Endothelial cell of umbilical vein (primary cell): Measurements from ENCODE around the gene POU3F3. TPM values are rescaled to one million over a fixed set of nuclear protein-coding genes. Genes with fewer than 3 reads are reported as not detected.

Experiments used
- BruUV-seq: library from RNA; stranded (reverse); fragments of 400-500 nt; replicated peaks from 2 replicates; lab custom pipeline; 2021; lab: Mats Ljungman, UMichigan
- CTCF ChIA-PET: fragments of 300-600, 350-600 bp; sonication (Branson Sonifier 250); formaldehyde crosslinking; loops from one replicate; lab custom pipeline; 2021; ENCODE audit warnings: antibody characterized with exemption, inconsistent platforms; lab: Charles Lee
- POLR2A ChIA-PET: fragments of 300-600, 350-600 bp; sonication (Branson Sonifier 250); formaldehyde crosslinking; loops from one replicate; lab custom pipeline; 2021; ENCODE audit warnings: antibody characterized with exemption, inconsistent platforms; lab: Charles Lee
- DNase-seq: peaks from one replicate; pipeline ENCODE4 v3.0.0-alpha.2; 2011; ENCODE audit warnings: low read depth, low spot score
- FAIRE-seq: peaks from 2 replicates; lab custom pipeline; 2011; peaks lifted over from hg19 to GRCh38; lab: Jason Lieb, UNC
- H2AFZ ChIP-seq: 2 replicates; pipeline ENCODE4 v1.6.0; 2012; ENCODE audit warnings: low read depth, low read length, control low read depth, inconsistent platforms
- H3K27ac ChIP-seq: 2 replicates; pipeline ENCODE4 v1.5.1; 2011; ENCODE audit warnings: low read depth, mild to moderate bottlenecking, control low read depth, low read length, moderate library complexity; ENCODE audit not compliant: insufficient read depth
- H3K27me3 ChIP-seq, 2 experiments: 2 replicates each; pipeline versions ENCODE4 v1.6.0 to v1.6.1; 2011; ENCODE audit warnings: low read length in 2 of 2, mixed read lengths in 1 of 2; ENCODE audit not compliant: control insufficient read depth in 2 of 2, insufficient read depth in 2 of 2
- H3K36me3 ChIP-seq, 2 experiments: 2 replicates in 1 of 2; 3 replicates in 1 of 2; pipeline ENCODE4 v1.5.1; 2011; ENCODE audit warnings: low read length in 2 of 2, mild to moderate bottlenecking in 1 of 2, moderate library complexity in 1 of 2; ENCODE audit not compliant: control insufficient read depth in 2 of 2, insufficient read depth in 2 of 2; ENCODE audit errors: extremely low read depth in 1 of 2
- H3K4me1 ChIP-seq: 3 replicates; pipeline ENCODE4 v1.5.1; 2011; ENCODE audit warnings: mild to moderate bottlenecking, low read length; ENCODE audit not compliant: control insufficient read depth, insufficient read depth; ENCODE audit errors: extremely low read depth
- H3K4me2 ChIP-seq: 2 replicates; pipeline ENCODE4 v1.6.1; 2011; ENCODE audit warnings: low read length, control low read depth, mixed read lengths; ENCODE audit not compliant: insufficient read depth
- H3K4me3 ChIP-seq, 3 experiments: fragments of 200-600 bp in 1 of 3; sonication (generic), shearing (Covaris generic) in 1 of 3; replicated peaks in 1 of 3; 2 replicates each; pipeline ENCODE4 v1.5.1; 2011 to 2016; ENCODE audit warnings: control low read depth in 3 of 3, low read length in 3 of 3, mild to moderate bottlenecking in 2 of 3, inconsistent platforms in 1 of 3, low read depth in 1 of 3, moderate library complexity in 1 of 3; ENCODE audit not compliant: insufficient read depth in 1 of 3
- H3K79me2 ChIP-seq: 2 replicates; pipeline ENCODE4 v1.6.0; 2012; ENCODE audit warnings: low read length, inconsistent platforms; ENCODE audit not compliant: control insufficient read depth, insufficient read depth
- H3K9ac ChIP-seq: replicated peaks from 2 replicates; pipeline ENCODE3; 2011; ENCODE audit warnings: low read length, control low read depth; ENCODE audit not compliant: insufficient read depth; ENCODE audit errors: extremely low read depth
- H3K9me1 ChIP-seq: replicated peaks from 3 replicates; pipeline ENCODE4 v1.6.0; 2011; ENCODE audit warnings: mild to moderate bottlenecking, low read length; ENCODE audit not compliant: control insufficient read depth, insufficient read depth; ENCODE audit errors: extremely low read depth
- H3K9me3 ChIP-seq: replicated peaks from 2 replicates; pipeline ENCODE4 v1.5.1; 2012; ENCODE audit warnings: low read length, inconsistent platforms; ENCODE audit not compliant: control insufficient read depth, insufficient read depth
- H4K20me1 ChIP-seq: replicated peaks from 2 replicates; pipeline ENCODE3; 2011; ENCODE audit warnings: mild to moderate bottlenecking, low read length; ENCODE audit not compliant: control insufficient read depth, insufficient read depth; ENCODE audit errors: extremely low read depth
- CTCF ChIP-seq, 2 donors: IDR thresholded peaks; 1 replicate in 1 of 2; 2 replicates in 1 of 2; pipeline ENCODE4 v1.5.1; 2011; ENCODE audit warnings: low read length in 2 of 2, mild to moderate bottlenecking in 2 of 2, moderate library complexity in 2 of 2, control low read depth in 1 of 2, inconsistent platforms in 1 of 2, low read depth in 1 of 2; ENCODE audit not compliant: insufficient read depth in 1 of 2; ENCODE audit errors: extremely low read depth in 1 of 2
- EZH2 ChIP-seq: IDR thresholded peaks from 2 replicates; pipeline ENCODE4 v1.6.1; 2012; ENCODE audit warnings: borderline replicate concordance, low read depth, mild to moderate bottlenecking, moderate library complexity, low read length, inconsistent platforms; ENCODE audit not compliant: severe bottlenecking
- FOS ChIP-seq: IDR thresholded peaks from 2 replicates; pipeline ENCODE4 v1.6.1; 2011; ENCODE audit warnings: mild to moderate bottlenecking, low read length, moderate library complexity, borderline replicate concordance; ENCODE audit not compliant: insufficient read depth
- GATA2 ChIP-seq: IDR thresholded peaks from 2 replicates; pipeline ENCODE4 v1.7.0; 2011; ENCODE audit warnings: low read depth, mild to moderate bottlenecking, moderate library complexity, mixed read lengths, low read length; ENCODE audit not compliant: insufficient read length, insufficient read depth
- JUN ChIP-seq: IDR thresholded peaks from 2 replicates; pipeline ENCODE4 v1.6.1; 2011; ENCODE audit warnings: borderline replicate concordance, low read depth; ENCODE audit not compliant: insufficient read length, insufficient read depth
- MAX ChIP-seq: IDR thresholded peaks from 2 replicates; pipeline ENCODE4 v1.6.1; 2011; ENCODE audit not compliant: insufficient read depth, insufficient read length
- MYC ChIP-seq: IDR thresholded peaks from one replicate; pipeline ENCODE4 v1.6.1; 2011; ENCODE audit warnings: mild to moderate bottlenecking, low read depth, low read length
- POLR2A ChIP-seq: IDR thresholded peaks from 2 replicates; pipeline ENCODE4 v1.6.1; 2012; ENCODE audit warnings: low read depth, mild to moderate bottlenecking, control low read depth, low read length
- POLR2AphosphoS5 ChIP-seq: IDR thresholded peaks from 2 replicates; pipeline ENCODE4 v1.6.1; 2012; ENCODE audit warnings: low read depth, mild to moderate bottlenecking, control low read depth, low read length, moderate library complexity; ENCODE audit not compliant: insufficient read depth
- dilution Hi-C: fragments of 300-500 bp; cut with MboI; formaldehyde crosslinking; loops from one replicate; pipeline ENCODE4 v1.15.0; 2019; ENCODE audit warnings: low sequenced_read_pairs; ENCODE audit not compliant: extremely low pct_ligation_motif_present
- intact Hi-C: fragments of 100-400 bp; cut with micrococcal nuclease; formaldehyde crosslinking; loops from one replicate; pipeline ENCODE4 v1.10.0; 2022
- polyA plus RNA-seq, 4 experiments: library from polyadenylated mRNA; depleted of rRNA in 3 of 4; stranded (reverse) in 3 of 4; unstranded in 1 of 4; fragments of >200 nt; gene quantifications; 2 replicates each; pipeline versions ENCODE4 v1.2.1 to v1.2.3, GENCODE V29; 2011 to 2012; ENCODE audit warnings: missing spikeins in 1 of 4
- total RNA-seq: library from RNA; stranded (reverse); gene quantifications from 2 replicates; pipeline ENCODE4 v1.2.3, GENCODE V29; 2021

Gene POU3F3
- total and polyA plus RNA-seq, 2 donors (not counting 3 experiments of a cell fraction or from before 2014, with no cell fraction given): not detected

GRCh38 chr2:104891145-104891544 is 37.2 kb downstream of the POU3F3 start:
- POLR2A ChIA-PET: no interaction called here
- H3K4me1 ChIP-seq: no peaks in the 10 kb centered on the region
- no peak overlapping the region for H2AFZ ChIP-seq
- H4K20me1 ChIP-seq: no peaks in the 10 kb centered on the region
- H3K4me2 ChIP-seq: no peak overlapping the region
- H3K9me1 ChIP-seq: no peaks in the 10 kb centered on the region
- FAIRE-seq (no peak), DNase-seq (no peak)
- TF ChIP-seq JUN: no peak
- no peak for TF ChIP-seq POLR2AphosphoS5
- TF ChIP-seq MAX: no peak
- no peak for TF ChIP-seq FOS
- TF ChIP-seq POLR2A: no peak
- no peak for TF ChIP-seq EZH2
- no peak for TF ChIP-seq MYC
- no peak for TF ChIP-seq GATA2
- TF ChIP-seq CTCF (IDR thresholded peaks at IDR 0.05; ENCODE audit: extremely low read depth in 1 of 2, insufficient read depth in 1 of 2, low read depth in 1 of 2, low read length in 2 of 2): no peak
- H3K9ac ChIP-seq: no peak overlapping the region
- no peak overlapping the region for H3K4me3 ChIP-seq
- BruUV-seq: no TSS peak
- no peaks in the 10 kb centered on the region for H3K9me3 ChIP-seq
- no peaks in the 10 kb centered on the region for H3K27me3 ChIP-seq
- intact Hi-C loops (no loop called here), dilution Hi-C loops (no loop called here)
- H3K36me3 ChIP-seq: no peaks in the 10 kb centered on the region
- CTCF ChIA-PET: no interaction called here
- no peaks in the 10 kb centered on the region for H3K79me2 ChIP-seq
- no peak overlapping the region for H3K27ac ChIP-seq
